Endothelial cell of umbilical vein (primary cell): ENCODE measurements around the gene PTCD1. TPM values are rescaled to one million over a fixed set of nuclear protein-coding genes. Genes with fewer than 3 reads are reported as not detected.

Source experiments
- BruUV-seq: library from RNA; stranded (reverse); fragments of 400-500 nt; replicated peaks from 2 replicates; lab custom pipeline; 2021; lab: Mats Ljungman, UMichigan
- CTCF ChIA-PET: fragments of 300-600, 350-600 bp; sonication (Branson Sonifier 250); formaldehyde crosslinking; loops from one replicate; lab custom pipeline; 2021; ENCODE audit warnings: antibody characterized with exemption, inconsistent platforms; lab: Charles Lee
- POLR2A ChIA-PET: fragments of 300-600, 350-600 bp; sonication (Branson Sonifier 250); formaldehyde crosslinking; loops from one replicate; lab custom pipeline; 2021; ENCODE audit warnings: antibody characterized with exemption, inconsistent platforms; lab: Charles Lee
- DNase-seq: peaks from one replicate; pipeline ENCODE4 v3.0.0-alpha.2; 2011; ENCODE audit warnings: low read depth, low spot score
- FAIRE-seq: peaks from 2 replicates; lab custom pipeline; 2011; peaks lifted over from hg19 to GRCh38; lab: Jason Lieb, UNC
- H2AFZ ChIP-seq: 2 replicates; pipeline ENCODE4 v1.6.0; 2012; ENCODE audit warnings: low read depth, low read length, control low read depth, inconsistent platforms
- H3K27ac ChIP-seq: 2 replicates; pipeline ENCODE4 v1.5.1; 2011; ENCODE audit warnings: low read depth, mild to moderate bottlenecking, control low read depth, low read length, moderate library complexity; ENCODE audit not compliant: insufficient read depth
- H3K27me3 ChIP-seq, 2 experiments: 2 replicates each; pipeline versions ENCODE4 v1.6.0 to v1.6.1; 2011; ENCODE audit warnings: low read length in 2 of 2, mixed read lengths in 1 of 2; ENCODE audit not compliant: control insufficient read depth in 2 of 2, insufficient read depth in 2 of 2
- H3K36me3 ChIP-seq, 2 experiments: 2 replicates in 1 of 2; 3 replicates in 1 of 2; pipeline ENCODE4 v1.5.1; 2011; ENCODE audit warnings: low read length in 2 of 2, mild to moderate bottlenecking in 1 of 2, moderate library complexity in 1 of 2; ENCODE audit not compliant: control insufficient read depth in 2 of 2, insufficient read depth in 2 of 2; ENCODE audit errors: extremely low read depth in 1 of 2
- H3K4me1 ChIP-seq: 3 replicates; pipeline ENCODE4 v1.5.1; 2011; ENCODE audit warnings: mild to moderate bottlenecking, low read length; ENCODE audit not compliant: control insufficient read depth, insufficient read depth; ENCODE audit errors: extremely low read depth
- H3K4me2 ChIP-seq: 2 replicates; pipeline ENCODE4 v1.6.1; 2011; ENCODE audit warnings: low read length, control low read depth, mixed read lengths; ENCODE audit not compliant: insufficient read depth
- H3K4me3 ChIP-seq, 3 experiments: fragments of 200-600 bp in 1 of 3; sonication (generic), shearing (Covaris generic) in 1 of 3; replicated peaks in 1 of 3; 2 replicates each; pipeline ENCODE4 v1.5.1; 2011 to 2016; ENCODE audit warnings: control low read depth in 3 of 3, low read length in 3 of 3, mild to moderate bottlenecking in 2 of 3, inconsistent platforms in 1 of 3, low read depth in 1 of 3, moderate library complexity in 1 of 3; ENCODE audit not compliant: insufficient read depth in 1 of 3
- H3K79me2 ChIP-seq: 2 replicates; pipeline ENCODE4 v1.6.0; 2012; ENCODE audit warnings: low read length, inconsistent platforms; ENCODE audit not compliant: control insufficient read depth, insufficient read depth
- H3K9ac ChIP-seq: replicated peaks from 2 replicates; pipeline ENCODE3; 2011; ENCODE audit warnings: low read length, control low read depth; ENCODE audit not compliant: insufficient read depth; ENCODE audit errors: extremely low read depth
- H3K9me1 ChIP-seq: replicated peaks from 3 replicates; pipeline ENCODE4 v1.6.0; 2011; ENCODE audit warnings: mild to moderate bottlenecking, low read length; ENCODE audit not compliant: control insufficient read depth, insufficient read depth; ENCODE audit errors: extremely low read depth
- H3K9me3 ChIP-seq: replicated peaks from 2 replicates; pipeline ENCODE4 v1.5.1; 2012; ENCODE audit warnings: low read length, inconsistent platforms; ENCODE audit not compliant: control insufficient read depth, insufficient read depth
- H4K20me1 ChIP-seq: replicated peaks from 2 replicates; pipeline ENCODE3; 2011; ENCODE audit warnings: mild to moderate bottlenecking, low read length; ENCODE audit not compliant: control insufficient read depth, insufficient read depth; ENCODE audit errors: extremely low read depth
- CTCF ChIP-seq, 2 donors: IDR thresholded peaks; 1 replicate in 1 of 2; 2 replicates in 1 of 2; pipeline ENCODE4 v1.5.1; 2011; ENCODE audit warnings: low read length in 2 of 2, mild to moderate bottlenecking in 2 of 2, moderate library complexity in 2 of 2, control low read depth in 1 of 2, inconsistent platforms in 1 of 2, low read depth in 1 of 2; ENCODE audit not compliant: insufficient read depth in 1 of 2; ENCODE audit errors: extremely low read depth in 1 of 2
- EZH2 ChIP-seq: IDR thresholded peaks from 2 replicates; pipeline ENCODE4 v1.6.1; 2012; ENCODE audit warnings: borderline replicate concordance, low read depth, mild to moderate bottlenecking, moderate library complexity, low read length, inconsistent platforms; ENCODE audit not compliant: severe bottlenecking
- JUN ChIP-seq: IDR thresholded peaks from 2 replicates; pipeline ENCODE4 v1.6.1; 2011; ENCODE audit warnings: borderline replicate concordance, low read depth; ENCODE audit not compliant: insufficient read length, insufficient read depth
- MAX ChIP-seq: IDR thresholded peaks from 2 replicates; pipeline ENCODE4 v1.6.1; 2011; ENCODE audit not compliant: insufficient read depth, insufficient read length
- MYC ChIP-seq: IDR thresholded peaks from one replicate; pipeline ENCODE4 v1.6.1; 2011; ENCODE audit warnings: mild to moderate bottlenecking, low read depth, low read length
- POLR2A ChIP-seq: IDR thresholded peaks from 2 replicates; pipeline ENCODE4 v1.6.1; 2012; ENCODE audit warnings: low read depth, mild to moderate bottlenecking, control low read depth, low read length
- dilution Hi-C: fragments of 300-500 bp; cut with MboI; formaldehyde crosslinking; loops from one replicate; pipeline ENCODE4 v1.15.0; 2019; ENCODE audit warnings: low sequenced_read_pairs; ENCODE audit not compliant: extremely low pct_ligation_motif_present
- intact Hi-C: fragments of 100-400 bp; cut with micrococcal nuclease; formaldehyde crosslinking; loops from one replicate; pipeline ENCODE4 v1.10.0; 2022
- polyA plus RNA-seq, 4 experiments: library from polyadenylated mRNA; depleted of rRNA in 3 of 4; stranded (reverse) in 3 of 4; unstranded in 1 of 4; fragments of >200 nt; gene quantifications; 2 replicates each; pipeline versions ENCODE4 v1.2.1 to v1.2.3, GENCODE V29; 2011 to 2012; ENCODE audit warnings: missing spikeins in 1 of 4
- total RNA-seq: library from RNA; stranded (reverse); gene quantifications from 2 replicates; pipeline ENCODE4 v1.2.3, GENCODE V29; 2021

The PTCD1 gene
- total and polyA plus RNA-seq, 2 donors (not counting 3 experiments of a cell fraction or from before 2014, with no cell fraction given): 3.8 to 9.6 TPM

- Histone ChIP-seq H4K20me1 (no peaks in the 10 kb centered on the region), H3K4me2 (no peak overlapping the region), H3K9me3 (no peaks in the 10 kb centered on the region), H3K9ac (no peak overlapping the region), H3K79me2 (peaks cover 75% of the 10 kb centered on the region), H3K9me1 (no peaks in the 10 kb centered on the region), H3K27ac (no peak overlapping the region), H3K27me3 (no peaks in the 10 kb centered on the region), H3K36me3 (peaks cover 3 to 30% of the 10 kb centered on the region in 2 experiments), H3K4me1 (peaks cover 9% of the 10 kb centered on the region), H3K4me3 (no peak overlapping the region), H2AFZ (no peak overlapping the region)
- ChIA-PET POLR2A (no interaction called here), CTCF (interaction anchor here (1.1 to 2.3 kb wide), 2 partner anchors 15 to 155 kb away, joined by 4 to 8 read pairs; partner anchors contain the start of gene ZSCAN25)
- DNase-seq (no peak), FAIRE-seq (no peak)
- TF ChIP-seq MAX (no peak), JUN (no peak), EZH2 (no peak), POLR2A (no peak), CTCF (IDR thresholded peaks at IDR 0.05; ENCODE audit: extremely low read depth in 1 of 2, insufficient read depth in 1 of 2, low read depth in 1 of 2, low read length in 2 of 2) (no peak), MYC (no peak)
- dilution Hi-C loops (no loop called here), intact Hi-C loops (no loop called here)
- BruUV-seq: no TSS peak
Observed at GRCh38 chr7:99461221-99461620, 22.6 kb upstream of the PTCD1 start.
